IPS-18c (cell line): ENCODE data around the gene ZNF385A.
A peak's percentile ranks its signal among the peaks of the same experiment; 100 is the strongest.

Source experiments
- H3K4me3 ChIP-seq: 2 replicates; pipeline ENCODE4 v1.7.0; 2013; ENCODE audit warnings: low read depth, mild to moderate bottlenecking, low read length, moderate library complexity; ENCODE audit not compliant: insufficient read depth
- H3K9me3 ChIP-seq: one replicate; pipeline ENCODE4 v1.6.1; 2013; ENCODE audit warnings: mild to moderate bottlenecking, low read length, moderate library complexity; ENCODE audit not compliant: control insufficient read depth, insufficient read depth

The ZNF385A gene

DNA sequence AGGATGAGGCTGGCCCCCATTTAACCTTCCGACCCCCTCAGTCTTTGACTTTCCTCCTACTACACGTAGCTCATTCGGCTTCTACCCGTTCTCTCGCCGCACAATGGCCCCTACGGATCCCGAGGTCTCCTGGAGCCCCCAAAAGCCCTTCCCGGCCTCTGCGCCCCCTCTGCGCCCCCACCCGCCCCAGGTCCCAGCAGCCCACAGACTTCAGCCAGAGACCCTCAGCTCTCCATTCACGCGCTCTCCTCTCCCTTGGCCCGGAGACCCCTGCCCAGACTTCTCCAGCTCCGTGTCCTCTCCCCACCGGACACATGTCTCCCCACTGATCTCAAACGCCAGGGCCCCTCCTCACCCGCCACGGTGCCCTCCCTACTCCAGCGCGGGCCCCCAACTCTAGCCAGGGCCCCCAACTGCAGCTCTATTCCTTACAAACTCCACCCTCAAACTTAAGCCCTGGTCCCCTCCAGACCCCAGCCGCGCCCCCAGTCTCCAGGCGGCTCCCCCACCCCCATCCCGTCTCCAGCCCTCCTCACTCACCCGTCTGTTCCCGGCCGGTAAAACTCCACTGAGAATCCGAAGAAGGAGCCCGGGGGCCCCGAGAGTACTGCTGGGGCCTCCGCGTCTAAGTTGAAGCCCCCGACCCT, 34.0 kb upstream of the ZNF385A start:
- H3K4me3 ChIP-seq = peak overlapping the region; percentile 72
- H3K9me3 ChIP-seq = no peaks in the 10 kb centered on the region

DNA sequence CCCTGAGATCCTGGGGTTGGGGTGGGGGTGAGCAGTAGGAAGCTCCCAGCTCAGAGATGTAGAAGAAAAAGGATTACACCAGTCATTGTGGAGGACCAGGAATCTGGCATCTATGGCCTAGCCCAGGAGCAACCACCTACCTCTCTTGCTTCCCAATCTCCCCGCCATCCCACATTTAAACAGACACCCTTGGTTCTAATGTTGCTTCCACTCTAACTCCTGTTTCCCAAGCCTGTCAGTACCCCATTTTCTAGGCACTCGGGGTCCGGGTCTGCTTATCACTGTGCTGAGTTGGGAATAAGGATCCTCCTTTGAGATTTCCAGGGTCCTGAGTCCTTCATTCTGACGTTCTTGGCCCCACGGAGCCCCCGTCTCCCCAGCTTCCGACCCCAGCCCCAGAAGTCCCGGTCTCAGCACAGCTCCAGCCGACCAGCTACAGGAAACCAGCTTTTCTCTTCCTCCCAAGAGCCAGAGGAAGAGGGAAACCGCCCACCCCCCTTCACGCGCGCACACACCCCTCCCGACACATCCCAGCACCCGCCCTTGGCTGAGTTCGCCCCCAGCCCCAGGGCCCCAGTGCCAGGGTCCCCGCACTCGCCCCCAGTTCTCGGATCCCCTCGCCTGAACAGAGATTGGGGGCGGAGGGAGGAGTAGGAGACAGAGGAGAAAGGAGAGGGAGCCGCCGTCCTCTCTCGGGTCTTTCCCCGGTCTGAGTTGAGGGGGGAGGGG, 33.3 kb upstream of the ZNF385A start:
- H3K9me3 ChIP-seq = no peaks in the 10 kb centered on the region
- H3K4me3 ChIP-seq = peak overlapping the region; percentile 72

DNA sequence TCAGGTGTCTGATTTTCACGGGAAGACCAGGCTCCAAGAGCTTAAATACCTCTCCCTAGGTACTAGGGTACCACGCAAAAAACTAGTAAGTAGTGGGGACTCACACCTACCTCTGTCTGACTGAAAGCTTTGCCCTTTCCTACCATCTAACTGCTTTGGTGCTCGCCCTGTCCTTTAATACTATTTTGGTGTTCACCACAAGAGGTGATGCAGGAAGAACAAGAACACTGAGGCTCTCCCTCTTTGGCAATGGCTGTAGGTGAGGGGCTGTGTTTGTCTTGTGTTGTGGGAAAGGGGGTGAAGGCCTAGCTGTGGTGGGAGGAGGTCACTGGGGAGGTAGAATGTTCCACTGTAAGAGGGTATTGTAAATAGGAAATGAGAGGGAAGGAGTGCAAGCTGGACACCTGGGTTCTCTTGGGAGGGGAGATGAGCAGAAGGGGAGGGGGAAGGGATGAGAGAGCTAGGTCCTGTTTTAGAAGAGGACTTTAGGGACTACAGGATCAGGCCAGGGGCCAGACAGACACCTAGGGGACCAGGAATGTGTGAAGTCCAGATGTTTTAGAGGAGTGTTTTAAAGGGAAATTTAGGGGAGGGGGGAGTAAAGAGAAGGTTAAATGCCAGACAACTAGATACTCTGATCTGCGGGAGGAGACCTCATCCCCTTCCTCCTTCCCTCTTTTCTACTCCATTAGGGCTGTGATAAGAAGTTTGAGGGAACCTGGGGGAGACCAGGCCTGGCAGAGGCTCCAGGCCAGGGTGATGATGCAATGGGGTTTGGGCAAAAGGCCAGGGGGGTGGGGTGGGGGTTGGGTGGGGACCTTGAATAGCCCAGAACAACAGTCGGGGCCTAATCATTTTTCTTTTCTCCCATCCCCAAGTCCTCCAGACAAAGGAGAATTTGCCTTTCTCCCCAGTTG, 32.4 kb upstream of the ZNF385A start:
- Histone ChIP-seq H3K4me3 (no peak overlapping the region), H3K9me3 (no peaks in the 10 kb centered on the region)

DNA sequence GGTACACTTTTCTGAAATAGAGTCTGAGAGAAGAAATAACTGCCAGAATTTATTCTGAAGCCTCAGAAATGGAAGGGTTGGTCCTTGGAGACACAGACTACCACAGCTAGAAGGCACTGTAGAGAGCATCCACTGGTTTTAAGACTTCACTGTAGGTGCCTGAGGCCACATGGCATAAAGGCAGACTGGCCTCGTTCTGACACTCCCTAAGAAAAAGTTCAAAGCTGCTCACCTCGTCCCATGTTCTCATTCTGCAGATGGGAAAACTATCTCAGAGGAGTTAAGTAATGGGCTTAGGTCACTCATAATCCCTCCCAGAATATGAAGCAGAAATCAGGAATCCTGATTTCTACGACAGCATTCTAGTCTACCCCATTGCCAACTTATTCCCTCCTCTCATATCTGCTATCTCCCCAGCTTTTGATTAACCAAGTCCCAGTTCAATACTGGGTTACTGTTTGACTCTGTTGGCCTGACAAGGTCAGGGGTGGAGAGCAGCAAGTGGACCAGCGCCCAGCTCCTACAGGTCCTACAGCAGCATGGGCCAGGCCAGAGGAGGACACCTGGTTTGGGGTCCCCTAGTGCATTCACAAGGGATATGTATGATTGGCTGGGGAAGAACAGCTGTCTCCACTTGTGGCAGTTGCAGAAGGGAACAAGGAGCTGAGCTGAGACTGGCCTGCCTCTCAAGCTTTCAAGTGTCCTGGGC, 30.8 kb upstream of the ZNF385A start:
- H3K9me3 ChIP-seq = no peaks in the 10 kb centered on the region
- H3K4me3 ChIP-seq = no peak overlapping the region

DNA sequence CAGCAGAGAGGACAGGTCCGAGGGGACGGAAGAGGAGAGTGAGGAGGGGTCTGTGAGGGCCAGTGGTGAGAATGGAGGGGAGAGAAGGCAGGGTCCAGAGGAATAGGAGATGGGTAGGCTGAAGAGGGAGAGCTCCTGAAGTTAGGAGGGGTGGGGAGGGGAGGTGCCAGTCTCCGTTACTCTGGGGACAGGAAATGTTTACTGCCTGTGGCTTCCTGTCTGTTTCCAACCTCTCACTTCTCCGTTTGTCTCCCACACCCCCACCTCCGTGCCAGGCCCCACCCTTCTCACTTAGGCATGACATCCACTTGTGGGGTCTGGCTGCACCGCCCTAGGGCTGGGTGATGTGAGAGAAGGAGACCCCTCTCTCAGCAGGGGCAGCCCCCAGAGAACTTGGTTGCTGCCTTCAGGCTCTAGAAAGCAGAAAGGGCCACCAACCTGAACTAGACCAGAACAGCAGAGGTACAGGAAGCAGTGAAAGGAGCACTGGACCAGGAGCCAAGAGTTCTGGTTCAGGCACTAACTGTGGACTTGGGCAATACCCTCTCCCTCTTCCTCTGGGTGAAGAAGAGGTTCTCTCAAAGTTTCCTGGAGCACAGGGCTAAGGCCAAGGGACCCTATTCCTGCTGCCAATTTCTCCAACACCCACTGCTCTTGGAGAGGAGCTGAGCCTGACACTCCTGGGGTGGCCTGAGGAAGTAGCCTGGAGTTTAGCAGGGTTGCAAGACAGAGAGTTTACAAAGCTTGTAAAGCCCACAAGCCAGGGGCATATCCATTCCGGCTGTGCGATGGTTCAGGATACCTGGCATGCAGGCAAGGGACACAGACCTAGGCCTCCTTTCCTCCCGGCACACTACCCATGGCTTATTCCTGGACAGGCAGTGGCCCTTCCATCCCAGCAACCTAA, 29.0 kb upstream of the ZNF385A start:
- Histone ChIP-seq H3K9me3 (no peaks in the 10 kb centered on the region), H3K4me3 (no peak overlapping the region)

DNA sequence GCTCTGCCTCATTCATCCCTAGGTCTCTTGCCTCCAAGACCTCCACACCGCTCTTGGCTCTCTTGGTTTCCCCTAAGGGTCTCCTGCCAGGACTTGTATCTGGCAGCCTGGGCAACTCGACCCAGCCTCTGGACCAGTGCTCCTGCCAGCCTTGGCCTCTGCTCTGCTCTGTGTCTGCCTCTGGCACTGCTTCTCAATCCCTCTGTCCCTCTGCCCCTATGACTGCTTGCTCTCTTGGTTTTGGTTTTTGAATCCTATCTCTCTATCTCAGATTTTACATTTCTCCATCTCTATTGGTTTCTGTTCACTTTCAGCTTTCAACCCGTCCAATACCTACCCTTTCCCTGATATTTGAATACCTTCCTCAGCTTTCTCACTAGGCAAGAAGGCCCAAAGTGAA, 28.3 kb upstream of the ZNF385A start:
- H3K9me3 ChIP-seq = no peaks in the 10 kb centered on the region
- no peak overlapping the region for H3K4me3 ChIP-seq

DNA sequence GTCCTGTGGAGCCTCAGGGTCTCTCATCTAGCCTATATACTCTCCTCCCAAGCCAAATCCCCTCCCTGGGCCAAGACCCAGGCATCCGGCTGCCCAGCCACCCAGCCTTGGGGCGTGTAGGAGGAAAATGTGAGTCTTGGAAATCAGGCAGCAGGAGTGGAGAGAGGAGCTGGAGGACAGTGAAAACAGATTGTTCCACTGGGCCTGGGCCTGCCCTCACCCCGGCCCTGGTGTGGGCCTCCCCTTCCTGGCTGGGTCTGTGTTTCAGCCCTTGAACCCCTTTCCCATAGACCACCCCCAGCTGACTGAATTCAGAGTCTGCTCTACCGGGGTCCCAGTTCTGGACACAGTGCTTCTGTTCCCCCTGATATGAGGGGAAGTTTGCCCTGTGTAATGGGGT, 27.8 kb upstream of the ZNF385A start:
- no peaks in the 10 kb centered on the region for H3K9me3 ChIP-seq
- no peak overlapping the region for H3K4me3 ChIP-seq

DNA sequence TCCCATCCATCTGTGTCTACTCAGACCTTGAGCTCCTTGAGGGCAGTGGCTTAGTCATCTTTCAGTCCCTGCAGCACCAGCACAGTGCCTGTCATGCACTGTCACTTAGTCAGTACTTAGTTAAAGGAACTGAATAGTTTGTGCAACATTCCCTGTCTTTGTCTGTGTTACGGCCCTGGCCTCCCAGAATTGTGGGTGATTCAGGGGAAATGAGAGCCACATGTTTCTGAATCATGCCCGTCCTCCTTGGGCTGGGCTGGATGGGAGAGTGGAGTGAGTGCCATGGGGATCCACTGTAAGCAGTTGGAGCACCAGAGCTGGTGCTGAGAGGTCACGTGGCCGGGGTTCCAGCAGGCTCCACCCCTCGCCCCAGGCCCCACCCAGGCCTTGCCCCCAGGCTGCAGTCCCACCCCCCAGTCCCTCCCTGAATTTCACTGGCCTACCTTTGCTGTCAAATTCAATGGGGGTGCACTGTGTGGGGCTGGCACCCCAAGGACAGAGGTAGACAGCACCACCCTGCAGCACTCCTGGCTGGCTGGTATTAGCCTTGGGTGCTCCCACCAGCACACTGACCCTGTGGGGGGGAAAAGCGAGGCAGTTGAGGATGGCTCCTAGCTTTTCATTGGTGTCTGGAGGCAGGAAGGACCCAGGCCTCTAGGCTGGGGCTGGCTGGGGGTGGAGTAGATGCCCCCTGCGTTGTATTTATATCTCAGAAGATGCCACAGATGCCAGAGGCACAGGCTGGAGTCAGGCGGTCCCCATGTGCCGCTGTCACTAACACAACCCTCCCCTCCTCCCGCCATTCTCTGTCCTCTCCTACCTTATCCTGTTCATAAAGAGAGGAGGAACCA, 27.1 kb upstream of the ZNF385A start:
- Histone ChIP-seq H3K9me3 (no peaks in the 10 kb centered on the region), H3K4me3 (no peak overlapping the region)

DNA sequence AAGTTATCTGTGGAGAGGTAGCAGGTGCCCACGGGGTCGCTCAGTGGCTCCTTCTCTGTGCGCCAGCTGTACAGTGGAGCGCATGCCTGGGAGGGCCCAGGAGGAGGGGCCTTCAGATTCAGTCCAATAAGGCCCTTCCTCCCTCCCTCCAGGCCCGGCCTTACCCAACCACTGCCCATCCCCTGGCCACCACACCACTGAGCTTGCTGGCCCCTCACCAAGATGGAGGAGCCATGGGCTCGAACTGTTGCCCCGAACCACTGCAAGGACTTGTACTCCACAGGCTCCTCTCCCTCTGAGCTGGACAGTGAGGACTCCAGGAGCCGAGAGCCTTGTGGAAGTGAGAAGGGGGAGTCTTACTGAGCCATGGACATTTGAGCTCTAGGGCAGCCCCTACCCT, 24.7 kb upstream of the ZNF385A start:
- no peaks in the 10 kb centered on the region for H3K9me3 ChIP-seq
- H3K4me3 ChIP-seq = no peak overlapping the region

DNA sequence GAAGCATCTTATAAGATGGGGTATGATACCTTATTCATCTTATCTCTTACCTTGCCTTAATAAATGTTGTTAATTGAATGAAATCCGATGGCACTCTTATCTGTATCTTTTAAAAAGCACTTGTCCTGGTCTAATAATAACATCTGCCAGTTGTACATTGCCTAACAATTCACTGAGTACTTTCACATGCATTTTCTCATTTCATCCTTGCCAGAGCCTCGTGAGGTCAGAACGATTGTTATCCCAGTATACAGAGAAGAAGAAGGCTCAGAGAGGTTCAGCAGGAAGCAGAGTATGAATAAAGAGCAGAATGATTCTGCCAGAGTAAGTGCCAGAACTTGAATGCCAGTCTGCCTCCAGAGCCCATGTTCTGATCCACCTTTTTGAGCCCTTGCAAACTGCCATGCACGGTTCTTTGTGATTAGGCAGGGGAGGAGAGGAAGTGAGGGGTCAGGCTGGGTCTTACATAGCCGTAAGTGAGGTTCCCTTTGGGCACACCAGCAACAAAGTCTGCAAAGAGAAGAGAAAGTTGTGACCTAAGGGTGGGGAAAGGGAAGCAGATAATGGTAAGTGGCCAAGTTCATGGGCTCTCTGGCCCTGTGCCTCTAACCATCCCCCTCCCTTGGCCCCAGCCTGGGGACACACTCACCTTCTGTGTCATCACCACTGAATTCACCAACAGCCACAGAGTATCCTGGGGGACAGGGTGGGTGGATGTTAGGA, 22.8 kb upstream of the ZNF385A start:
- H3K4me3 ChIP-seq = no peak overlapping the region
- no peaks in the 10 kb centered on the region for H3K9me3 ChIP-seq

DNA sequence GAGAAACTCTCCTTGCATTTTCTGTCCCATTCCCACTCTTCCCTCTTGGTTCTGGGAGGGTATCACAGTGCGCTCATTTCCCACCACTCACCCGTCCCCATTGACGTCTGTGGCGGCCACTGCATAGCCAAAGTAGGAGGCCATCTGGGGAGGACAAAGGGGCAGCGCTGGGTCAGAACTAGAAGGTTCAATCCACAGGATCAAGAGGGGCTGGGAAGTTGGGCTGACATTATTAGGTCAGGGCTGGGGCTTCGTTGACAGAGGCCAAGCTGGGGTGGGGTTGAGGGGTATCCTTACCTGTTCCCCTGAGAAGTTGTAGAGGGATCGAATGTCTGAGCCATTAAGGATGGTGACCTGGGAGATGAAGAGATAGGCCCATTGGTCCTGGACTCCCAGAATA, 21.0 kb upstream of the ZNF385A start:
- Histone ChIP-seq H3K9me3 (no peaks in the 10 kb centered on the region), H3K4me3 (no peak overlapping the region)

DNA sequence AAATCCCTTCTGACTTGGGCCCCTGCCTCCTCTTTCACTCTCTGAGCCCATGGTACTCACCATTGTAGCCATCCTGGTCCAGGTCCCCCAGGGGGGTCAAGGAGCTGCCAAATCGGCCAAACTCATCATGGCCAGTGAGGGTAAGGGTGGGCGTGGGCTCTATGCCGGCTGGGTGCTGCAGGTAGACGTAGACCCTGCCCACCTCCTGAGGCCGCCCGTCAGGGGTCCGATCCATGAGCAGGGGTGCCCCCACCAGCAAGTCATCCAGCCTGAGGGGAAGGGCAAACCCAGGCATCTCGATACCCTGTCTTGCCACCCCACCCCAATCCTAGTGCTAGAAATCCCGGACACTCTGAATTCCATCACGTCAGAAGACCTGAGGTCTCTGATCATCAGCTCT, 20.6 kb upstream of the ZNF385A start:
- Histone ChIP-seq H3K4me3 (no peak overlapping the region), H3K9me3 (no peaks in the 10 kb centered on the region)

DNA sequence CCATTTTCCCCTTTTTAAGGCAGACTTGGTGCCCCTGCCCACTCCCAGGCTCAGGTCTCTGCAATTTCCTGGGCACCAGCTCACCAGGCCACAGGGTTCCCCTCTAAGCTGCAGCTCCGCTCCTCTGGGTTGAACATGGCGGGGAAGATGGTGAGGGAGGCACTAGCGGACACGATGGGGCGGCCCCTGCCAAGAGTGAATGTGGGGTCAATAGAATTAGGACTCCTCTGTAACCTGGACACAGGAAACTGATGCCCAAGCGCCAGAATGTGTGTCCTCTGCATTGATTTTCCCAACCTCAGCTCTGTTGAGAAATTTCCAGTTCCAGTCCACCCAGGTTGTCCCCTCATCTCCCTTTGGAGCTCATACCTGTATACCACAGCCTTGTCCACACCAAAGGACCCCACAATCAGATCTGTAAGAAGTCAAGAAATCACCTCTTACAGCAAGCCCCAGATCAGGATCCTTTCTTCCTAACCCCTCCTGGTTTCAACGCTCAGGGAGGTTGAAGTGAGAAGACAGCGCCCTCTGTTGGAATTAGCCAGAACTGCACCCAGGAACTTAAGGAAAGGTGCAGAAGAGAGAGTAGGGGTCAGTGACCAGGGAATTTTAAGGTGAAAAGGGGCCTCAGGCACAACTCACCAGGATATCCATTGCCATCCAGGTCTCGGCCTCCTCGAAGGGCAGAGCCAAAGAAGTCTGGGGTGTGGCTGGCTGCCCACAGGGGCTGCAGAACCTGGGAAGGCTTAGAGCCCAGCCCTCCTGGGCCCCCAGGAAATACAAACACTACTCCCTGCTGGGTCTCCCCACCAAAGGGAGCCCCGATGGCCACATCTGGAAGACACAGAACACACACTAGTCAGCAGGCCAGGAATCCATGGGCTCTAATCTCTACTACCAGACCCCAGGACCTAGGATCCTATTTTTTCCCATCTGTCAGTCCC, 19.8 kb upstream of the ZNF385A start:
- Histone ChIP-seq H3K4me3 (no peak overlapping the region), H3K9me3 (no peaks in the 10 kb centered on the region)

DNA sequence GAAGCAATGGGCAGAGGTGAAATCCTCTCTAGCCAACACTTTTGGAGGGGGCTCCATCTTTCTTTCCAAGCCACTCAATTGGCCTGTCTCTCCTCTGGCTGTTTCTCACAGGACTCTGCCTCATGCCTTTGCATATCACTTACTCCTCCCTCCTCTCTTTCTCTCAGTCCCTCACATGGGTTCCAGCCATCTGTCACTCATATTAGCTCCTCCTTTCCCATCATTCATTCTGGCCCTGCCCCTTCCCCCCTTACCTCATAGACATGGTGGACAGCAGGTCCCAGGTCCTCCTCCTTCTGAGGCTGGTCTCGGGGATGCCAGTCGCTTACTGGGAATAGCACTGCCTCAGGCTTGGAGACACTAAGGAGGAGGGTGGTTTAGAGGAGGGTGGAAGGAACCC, 16.6 kb upstream of the ZNF385A start:
- H3K9me3 ChIP-seq = no peaks in the 10 kb centered on the region

More for the DNA sequence above, 16.6 kb upstream of the ZNF385A start:
- no peak overlapping the region for H3K4me3 ChIP-seq
